SK-N-DZ (cell line): Measurements from ENCODE around the gene STAB1. TPM values are rescaled to one million over a fixed set of nuclear protein-coding genes. Genes with fewer than 3 reads are reported as not detected.

Experiments used
- DNase-seq: peaks from one replicate; pipeline ENCODE4 v3.0.0-alpha.2; 2015; ENCODE audit warnings: low spot score
- polyA plus RNA-seq, 2 experiments: library from polyadenylated mRNA; depleted of rRNA; stranded (reverse); fragments of >200 nt; gene quantifications; 2 replicates each; pipeline ENCODE4 v1.2.3, GENCODE V29; 2014

Gene STAB1, protein sequence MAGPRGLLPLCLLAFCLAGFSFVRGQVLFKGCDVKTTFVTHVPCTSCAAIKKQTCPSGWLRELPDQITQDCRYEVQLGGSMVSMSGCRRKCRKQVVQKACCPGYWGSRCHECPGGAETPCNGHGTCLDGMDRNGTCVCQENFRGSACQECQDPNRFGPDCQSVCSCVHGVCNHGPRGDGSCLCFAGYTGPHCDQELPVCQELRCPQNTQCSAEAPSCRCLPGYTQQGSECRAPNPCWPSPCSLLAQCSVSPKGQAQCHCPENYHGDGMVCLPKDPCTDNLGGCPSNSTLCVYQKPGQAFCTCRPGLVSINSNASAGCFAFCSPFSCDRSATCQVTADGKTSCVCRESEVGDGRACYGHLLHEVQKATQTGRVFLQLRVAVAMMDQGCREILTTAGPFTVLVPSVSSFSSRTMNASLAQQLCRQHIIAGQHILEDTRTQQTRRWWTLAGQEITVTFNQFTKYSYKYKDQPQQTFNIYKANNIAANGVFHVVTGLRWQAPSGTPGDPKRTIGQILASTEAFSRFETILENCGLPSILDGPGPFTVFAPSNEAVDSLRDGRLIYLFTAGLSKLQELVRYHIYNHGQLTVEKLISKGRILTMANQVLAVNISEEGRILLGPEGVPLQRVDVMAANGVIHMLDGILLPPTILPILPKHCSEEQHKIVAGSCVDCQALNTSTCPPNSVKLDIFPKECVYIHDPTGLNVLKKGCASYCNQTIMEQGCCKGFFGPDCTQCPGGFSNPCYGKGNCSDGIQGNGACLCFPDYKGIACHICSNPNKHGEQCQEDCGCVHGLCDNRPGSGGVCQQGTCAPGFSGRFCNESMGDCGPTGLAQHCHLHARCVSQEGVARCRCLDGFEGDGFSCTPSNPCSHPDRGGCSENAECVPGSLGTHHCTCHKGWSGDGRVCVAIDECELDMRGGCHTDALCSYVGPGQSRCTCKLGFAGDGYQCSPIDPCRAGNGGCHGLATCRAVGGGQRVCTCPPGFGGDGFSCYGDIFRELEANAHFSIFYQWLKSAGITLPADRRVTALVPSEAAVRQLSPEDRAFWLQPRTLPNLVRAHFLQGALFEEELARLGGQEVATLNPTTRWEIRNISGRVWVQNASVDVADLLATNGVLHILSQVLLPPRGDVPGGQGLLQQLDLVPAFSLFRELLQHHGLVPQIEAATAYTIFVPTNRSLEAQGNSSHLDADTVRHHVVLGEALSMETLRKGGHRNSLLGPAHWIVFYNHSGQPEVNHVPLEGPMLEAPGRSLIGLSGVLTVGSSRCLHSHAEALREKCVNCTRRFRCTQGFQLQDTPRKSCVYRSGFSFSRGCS (N-terminal part only)
- polyA plus RNA-seq (2014; cell fraction: cytosol; rRNA removed): 0.17 and 0.36 TPM in 2 replicates
- polyA plus RNA-seq (2014; cell fraction: nucleus; rRNA removed): 4.5 and 8.7 TPM in 2 replicates

DNA sequence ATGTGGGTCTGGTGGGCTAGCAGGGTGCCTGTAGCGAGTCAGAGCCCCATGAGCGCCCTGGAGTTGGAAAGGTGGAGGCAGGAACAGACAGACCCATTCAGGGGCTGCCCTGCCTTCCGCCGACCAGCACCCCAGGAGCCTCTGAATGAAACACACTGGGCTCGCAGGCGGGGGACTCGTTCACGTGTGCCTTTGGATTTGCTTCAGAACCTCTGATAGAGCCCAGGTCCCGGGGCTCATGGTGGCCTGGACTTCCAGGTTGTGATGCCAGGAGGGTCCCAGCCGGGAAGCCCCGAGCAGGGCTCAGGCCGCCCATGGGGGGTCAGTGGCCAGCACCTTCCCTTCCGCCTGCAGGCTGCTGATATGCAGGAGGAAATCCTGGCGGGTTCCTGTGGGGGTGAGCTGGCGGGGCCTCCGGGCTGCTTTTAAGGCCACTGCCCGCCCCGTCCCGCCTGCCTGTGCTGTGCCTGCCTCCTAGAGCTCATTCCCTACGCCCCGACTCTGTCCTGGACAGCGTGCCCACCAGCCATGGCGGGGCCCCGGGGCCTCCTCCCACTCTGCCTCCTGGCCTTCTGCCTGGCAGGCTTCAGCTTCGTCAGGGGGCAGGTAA, at the start of gene STAB1:
Gene STAB1, plus strand, starts transcription at position 453 of the 610 bp plus-strand sequence. Its CDS starts 76 bp downstream, at position 529.
- no peak for DNase-seq

DNA sequence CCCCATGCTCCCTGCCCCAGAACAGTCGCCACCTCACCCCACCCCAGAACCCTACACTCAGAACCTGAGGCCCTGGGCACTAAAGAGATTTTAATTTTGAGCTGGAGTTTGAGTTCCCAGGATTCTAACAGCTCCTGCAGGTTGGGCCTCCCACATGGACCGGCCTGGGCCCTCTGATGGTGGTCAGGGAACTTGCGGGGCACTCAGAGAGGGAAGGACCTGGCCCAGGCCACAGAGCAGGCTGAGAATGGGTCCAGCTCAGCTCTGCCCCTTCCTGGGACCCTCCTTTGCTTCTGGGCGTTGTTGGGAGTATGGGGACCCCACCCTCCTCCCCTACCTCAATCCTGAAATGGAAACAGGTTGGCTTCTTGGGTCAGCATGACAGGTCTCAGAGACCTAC, 49.1 kb upstream of the STAB1 start:
- DNase-seq: no peak

DNA sequence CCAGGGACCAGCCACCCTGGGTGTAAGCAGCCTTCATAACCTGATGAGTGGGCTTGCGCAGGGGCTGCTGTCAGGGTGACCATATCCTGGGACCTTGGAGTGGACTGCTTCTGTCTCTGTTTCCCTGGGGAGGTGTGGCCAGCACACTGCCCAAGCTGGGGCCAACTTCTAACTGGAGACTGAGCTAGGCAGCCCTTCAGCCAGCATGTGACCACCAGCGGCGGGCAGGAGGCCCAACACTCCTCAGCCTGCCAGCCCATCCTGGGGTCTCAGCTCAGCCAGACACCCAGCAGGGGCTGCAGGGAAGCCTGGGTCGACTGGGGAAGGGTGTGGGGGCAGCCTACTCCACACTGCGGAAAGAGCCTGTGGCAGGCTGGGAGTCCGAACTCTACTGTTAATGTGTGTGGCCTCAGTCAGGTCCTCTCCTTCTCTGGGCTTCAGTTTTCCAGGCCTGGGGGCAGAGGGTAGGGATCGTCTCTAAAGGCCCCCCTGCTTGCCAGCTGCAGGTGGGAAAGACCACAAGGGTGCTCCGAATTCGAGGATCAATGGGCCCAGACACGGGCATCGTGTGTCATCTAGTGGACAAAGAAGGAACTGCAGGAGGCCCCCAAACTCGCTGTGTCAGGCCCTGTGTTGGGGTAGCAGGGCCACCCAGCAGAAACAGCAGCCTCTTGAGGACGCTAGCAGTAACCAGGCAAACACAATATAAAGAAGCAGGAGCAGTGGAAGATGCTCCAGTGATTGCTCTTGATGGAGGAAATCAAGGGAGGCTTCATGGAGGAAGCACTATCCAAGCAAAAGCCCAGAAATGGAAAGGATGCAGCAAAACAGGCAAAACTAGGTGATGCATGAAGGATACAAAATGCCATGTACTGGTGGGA, 48.3 kb upstream of the STAB1 start:
- DNase-seq: peak; percentile 70

DNA sequence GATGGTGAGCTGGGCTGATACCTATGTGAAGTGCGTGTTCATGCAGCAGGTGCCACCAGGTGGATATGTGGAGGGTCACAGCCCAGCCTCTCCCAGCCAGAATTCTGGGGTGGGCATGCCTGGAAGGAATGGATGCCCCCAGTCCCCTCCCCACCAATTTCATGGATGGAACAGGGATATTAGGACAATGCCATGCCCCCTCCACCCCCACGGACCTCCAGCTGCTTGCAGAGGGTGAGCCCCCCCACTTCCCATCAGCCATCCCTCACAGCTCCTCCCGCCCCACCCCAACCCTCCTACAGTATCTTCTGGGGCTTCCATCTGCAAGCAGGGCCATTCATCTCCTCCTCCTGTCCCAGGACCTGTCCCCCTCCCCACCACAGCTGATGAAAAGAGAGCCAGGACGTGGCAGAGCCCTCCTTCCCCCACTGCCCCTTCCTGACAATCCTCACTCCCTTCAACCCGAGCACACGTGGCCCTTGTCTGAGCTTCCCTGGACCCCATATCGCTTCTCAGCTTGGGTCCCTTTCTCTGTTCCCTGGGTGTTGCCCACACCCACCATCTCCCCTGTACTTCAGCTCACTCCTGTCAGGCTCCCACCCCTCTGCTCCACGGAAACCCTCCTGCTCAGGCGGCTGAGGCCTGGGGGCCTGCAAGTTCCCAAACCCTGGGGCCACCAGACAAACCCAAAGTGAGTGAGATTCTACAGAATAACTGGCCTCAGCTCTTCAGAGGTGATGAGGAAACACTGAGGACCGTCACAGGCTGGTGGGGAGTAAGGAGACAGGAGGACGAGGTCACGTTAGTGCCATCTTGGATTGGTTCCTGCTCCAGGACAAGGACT, 47.4 kb upstream of the STAB1 start:
- DNase-seq: no peak

DNA sequence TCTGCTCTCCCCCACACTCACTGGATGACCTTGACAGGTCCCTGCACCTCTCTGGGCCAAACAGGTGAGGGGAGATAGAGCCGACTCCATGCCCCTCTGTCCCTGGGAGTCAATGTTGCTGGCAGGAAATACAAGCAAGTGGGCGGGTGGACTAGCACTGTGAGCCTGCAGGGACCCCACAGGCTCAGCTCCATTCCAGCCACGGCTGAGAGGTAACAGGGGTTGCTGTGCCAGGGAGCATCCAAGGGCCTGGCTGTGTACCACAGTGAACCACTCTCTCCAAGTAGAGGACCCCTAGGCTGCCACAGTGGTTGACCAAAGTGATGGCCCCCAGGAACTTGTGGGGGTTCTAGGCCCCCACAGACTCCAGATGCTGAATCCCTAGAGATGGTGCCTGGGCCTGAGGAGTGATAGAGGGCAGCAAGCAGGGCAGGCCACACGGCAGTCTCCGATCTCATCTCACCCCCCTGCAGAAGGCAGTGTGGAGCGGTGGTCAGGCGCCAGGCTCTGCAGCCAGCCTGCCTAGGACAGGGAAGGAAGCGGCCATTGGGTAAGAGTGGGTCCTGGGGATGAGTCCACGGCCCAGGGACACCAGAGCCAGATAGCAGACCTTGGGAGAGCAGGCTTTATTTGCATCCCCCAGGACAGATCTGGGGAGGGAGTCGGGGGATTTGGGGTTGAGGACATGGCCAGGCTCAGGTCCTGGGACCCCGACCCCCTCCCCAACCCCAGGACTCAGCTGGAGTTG, 44.5 kb upstream of the STAB1 start:
- no peak for DNase-seq

DNA sequence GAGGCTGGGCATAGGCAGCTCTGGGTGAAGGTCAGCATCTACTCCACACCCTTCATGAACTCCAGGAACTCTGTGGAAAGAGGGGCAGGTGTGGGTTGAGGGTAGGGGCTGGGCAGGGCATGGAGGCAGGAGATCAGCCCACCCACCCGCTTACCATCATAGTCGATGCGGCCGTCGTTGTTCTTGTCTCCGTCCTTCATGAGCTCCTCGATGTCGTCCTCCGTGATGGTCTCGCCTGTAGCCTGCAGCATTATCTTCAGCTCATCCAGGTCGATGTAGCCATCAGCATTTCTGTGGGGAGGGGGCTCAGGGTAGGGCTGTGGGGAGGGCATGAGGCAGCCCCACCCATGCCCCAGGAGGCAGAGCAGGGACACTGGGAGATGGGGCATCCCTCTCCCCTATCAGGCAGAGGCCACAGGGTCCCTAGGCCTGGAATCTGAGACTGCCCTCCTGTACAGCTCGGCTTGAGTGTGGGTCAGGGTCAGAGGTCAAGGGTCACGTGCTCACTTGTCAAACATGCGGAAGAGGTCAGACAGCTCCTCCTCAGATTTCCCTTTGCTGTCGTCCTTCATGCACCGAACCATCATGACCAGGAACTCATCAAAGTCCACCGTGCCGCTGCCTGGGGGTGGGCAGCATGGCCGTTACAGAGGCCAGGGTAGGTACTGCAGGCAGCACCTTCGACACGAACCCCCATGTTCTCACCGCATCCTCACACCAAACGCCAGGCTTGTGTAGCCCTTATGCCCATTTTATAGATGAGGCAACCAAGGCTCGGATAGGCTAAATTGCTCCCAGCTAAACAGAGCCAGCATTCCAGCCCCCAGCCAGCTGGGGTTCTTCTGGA, 43.7 kb upstream of the STAB1 start:
- DNase-seq: no peak

DNA sequence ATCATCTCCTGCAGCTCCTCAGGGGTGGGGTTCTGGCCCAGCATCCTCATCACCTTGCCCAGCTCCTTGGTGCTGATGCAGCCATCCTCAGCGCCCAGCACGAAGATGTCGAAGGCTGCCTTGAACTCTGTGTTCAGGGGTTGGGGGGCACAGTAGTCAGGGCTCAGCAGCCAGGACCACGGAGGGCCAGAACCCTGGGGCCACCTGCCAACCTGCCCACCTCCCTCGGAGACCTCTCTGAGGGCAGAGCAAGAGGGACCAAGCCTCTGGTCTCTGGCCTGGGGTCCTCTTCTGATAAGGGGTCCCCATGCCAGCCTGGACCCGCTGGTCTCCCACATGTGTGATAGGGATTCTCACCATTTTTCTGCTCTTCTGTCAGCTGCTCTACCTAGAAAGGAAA, 43.0 kb upstream of the STAB1 start:
- no peak for DNase-seq

DNA sequence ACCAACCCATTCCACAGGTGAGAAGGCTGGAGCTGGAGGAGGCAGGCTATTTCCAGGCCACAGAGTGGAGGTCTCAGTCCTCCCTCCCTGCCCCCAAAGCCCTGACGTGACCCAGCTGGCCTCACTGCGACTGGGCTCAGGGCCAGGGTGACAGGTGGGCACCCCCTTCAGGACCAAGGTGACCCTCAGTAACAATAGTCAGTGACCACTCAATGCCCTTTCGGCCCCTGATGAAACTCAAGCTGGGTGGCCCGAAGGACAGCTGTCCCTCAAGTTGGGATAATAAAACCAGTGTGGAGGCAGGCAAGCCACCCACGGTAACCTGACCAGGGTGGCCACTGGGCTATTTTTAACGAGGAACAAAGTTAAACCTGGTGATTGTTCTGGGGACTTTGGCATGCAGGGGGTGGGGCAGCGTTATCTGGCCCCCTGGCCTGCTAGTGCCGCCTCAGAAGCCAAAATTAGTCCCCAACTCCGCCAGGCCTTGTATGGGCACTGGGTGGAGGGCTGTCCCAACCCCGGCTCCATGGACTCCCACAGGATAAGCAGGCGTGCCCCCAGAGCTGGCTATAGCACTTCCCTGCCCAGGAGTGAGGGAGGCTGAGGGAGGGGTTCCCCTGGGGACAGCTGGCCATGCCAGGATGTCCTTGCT, 42.4 kb upstream of the STAB1 start:
- no peak for DNase-seq

DNA sequence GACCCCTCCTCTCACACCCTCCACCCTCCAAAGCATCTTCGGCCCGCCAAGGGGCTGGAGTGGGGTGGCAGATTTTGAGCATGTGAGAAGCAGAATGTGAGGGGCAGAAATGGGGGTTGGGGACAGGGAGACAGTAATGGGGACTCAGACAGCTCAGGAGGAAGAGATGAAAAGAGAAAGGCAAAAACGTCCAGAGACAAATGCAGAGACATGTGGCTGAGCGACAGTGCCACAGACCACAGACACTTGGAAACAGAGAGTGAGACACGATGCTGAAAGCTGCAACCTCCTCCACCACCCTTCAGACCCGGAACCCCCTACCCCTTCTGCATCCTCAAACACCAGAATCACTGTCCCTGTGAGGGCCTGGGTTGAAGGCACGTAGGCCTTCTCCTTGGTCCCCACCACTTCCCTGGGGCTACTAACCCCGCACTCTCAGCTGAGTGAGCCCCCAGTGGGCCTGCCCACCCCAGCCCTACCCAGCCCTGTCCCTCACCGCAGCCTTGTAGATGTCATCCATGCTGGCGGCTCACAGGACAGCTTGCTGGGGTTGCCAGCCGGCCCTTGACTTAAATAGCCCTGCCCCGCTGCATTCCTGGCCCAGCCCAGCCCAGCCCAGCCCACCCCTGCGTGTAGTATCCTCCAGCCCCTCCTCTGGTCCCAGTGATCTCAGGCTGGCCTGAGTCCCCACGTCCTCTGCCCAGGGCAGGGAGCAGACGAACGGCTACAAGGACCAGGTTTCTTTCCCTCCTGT, 41.5 kb upstream of the STAB1 start, which contains the start of gene TNNC1:
Gene TNNC1, minus strand, starts transcription at position 546 of the 754 bp plus-strand sequence. Its CDS starts 26 bp downstream, at position 520.
- DNase-seq: no peak

DNA sequence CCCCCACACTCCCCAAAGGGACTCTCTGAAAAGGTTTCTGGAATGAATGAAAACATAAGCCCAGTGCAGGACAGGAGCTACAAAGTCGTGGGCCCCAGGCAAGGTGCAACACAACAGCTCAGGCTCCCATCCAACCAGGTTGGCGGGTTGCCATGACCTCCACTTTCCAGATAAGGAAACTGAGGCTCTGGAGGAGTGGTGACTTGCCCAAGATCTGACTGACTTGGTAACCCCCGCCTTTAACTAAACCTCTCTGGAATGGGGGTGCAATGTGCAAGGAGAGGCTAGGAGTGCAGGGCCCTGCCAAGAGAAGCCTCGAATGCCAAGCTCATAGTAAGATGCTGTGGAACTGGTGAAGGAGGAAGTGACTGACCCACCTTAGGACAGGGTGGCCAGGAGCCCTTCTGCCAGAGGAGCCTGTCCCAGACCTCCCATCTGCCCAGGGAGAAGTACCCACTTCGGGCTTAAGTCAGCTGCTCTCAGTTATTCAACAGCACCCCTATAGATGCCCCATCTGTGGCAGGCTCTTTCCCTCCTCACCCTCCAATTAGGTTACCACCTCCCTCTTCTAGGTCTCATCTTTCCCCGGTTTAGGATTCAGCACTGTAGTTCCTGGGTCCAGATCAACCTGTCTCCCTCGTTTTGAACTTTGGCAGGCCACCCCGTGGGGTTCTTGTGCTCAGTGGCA, 40.7 kb upstream of the STAB1 start:
- no peak for DNase-seq

DNA sequence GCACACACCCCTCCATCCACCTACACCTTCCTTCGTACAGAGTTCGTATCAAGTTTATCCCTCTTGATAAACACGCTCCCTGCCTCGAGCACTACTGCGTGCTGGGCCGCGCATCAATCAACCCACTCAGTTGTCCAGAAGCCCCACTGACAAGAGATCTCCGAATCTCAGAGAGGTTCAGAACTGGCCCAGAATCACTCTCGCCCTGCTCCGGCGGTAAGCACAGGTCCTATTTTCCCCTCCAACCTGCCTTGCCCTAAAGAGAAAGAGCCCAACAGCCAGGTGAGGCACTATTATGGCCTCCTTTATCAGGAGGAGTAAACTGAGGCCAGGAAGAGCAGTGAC, 40.2 kb upstream of the STAB1 start:
- no peak for DNase-seq

DNA sequence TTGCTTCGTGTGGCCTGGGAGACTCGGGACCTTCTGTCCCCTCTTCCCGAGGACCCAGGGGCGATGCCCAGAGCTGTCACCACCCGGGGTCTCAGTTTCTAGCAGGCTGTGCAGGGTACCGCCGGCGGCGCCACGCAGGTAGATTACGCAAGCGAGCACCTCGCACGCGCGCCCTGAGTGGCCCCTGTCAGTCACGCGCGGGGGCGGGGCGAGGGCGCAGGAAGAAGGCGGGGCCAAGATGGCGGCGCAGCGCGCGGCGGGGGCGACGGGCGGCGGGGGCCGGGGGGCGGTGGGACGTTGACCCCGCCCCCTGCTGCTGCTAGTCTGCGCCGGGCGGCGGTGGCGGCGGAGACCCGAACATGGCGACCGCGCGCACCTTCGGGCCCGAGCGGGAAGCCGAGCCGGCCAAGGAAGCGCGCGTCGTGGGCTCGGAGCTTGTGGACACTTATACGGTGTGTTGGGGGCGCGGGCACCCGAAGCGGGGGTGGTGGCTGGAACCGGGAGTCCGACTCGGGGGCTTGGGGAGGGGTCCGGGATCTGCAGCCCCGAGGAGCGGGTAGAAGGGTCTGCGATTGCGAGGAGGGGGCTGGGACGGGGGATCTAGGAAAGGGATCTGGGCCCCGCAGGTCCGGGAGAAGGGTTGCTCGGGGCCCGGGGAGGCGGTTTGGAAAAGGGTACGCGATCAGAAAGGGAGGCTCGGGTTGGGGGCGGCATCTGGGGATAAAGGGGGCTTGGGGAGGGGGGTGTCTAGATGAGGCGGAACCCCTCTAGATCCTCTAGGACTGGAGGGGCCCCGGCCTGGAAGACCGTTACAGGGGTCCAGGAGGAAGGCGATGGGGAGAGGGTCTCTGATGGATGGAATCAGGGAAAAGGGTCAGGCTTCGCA, 39.6 kb upstream of the STAB1 start, which contains the start of gene NISCH:
Gene NISCH, plus strand, starts transcription at position 322 of the 886 bp plus-strand sequence. Its CDS starts 38 bp downstream, at position 360.
- DNase-seq: peak; percentile 62

DNA sequence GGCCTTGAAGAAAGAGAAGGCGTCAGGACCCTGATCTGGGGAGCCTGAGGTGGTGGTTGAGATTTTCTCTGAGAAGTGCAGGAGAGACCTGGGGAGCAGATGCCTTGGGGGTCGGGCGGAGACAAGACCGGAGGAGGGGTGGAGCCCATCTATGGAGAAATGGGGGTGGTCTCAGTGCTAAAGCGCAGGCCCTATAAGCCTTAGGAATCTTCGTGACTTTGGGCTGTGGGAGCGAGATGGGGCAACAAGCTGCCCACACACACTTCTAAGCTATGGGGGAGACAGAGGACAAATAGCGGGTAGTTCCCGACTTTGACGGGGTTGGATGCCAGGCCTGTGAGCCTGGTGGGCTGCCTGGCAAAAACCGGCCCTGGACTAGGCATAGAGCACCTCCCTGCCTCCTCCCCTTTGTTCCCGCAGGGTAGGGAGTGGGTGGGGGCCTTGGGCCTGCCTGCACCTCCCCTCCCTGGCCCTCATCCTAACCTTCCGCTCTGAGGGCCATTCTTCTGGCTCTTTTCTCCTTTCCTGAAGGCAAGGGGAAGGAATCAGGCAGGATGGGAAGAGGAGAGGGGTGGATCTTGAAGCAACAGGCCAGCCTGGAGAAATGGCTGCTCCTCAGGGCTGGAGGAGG, 38.9 kb upstream of the STAB1 start:
- DNase-seq: peak; percentile 46

DNA sequence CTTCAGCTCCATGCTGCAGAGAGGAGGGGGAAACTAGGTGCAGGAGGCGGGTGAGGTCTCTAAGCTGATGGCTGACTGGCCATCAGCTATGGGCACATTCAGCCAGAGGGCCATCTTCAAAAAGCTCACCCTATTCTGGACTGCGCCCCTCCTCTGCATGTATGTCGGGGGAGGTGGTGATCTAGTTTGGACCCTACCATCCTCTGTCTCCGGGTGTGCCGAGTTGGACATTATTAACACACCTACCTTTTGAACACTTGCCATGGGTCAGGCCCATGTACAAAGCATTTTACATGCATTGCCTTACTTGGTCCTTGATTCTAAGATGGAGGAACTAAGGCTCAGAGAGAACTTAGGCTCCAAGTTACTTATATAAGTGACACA, 38.3 kb upstream of the STAB1 start:
- DNase-seq: no peak
